ENCODE results near the gene DENND4A. TPM values are rescaled to one million over a fixed set of nuclear protein-coding genes. Genes with fewer than 3 reads are reported as not detected.

The DENND4A gene
- total and polyA plus RNA-seq, 8 donors: 20.6 to 26.3 (median 23.7) TPM

- intact Hi-C loops (cut with DNase I): no loop called here
- Histone ChIP-seq H3K36me3 (peaks cover 0 to 6% of the 10 kb centered on the region in 2 donors), H3K4me1 (peaks cover 0 to 19% of the 10 kb centered on the region in 2 donors), H3K9me3 (no peaks in the 10 kb centered on the region), H3K4me3 (no peak overlapping the region), H3K27me3 (no peaks in the 10 kb centered on the region), H3K27ac (no peak overlapping the region)
- TF ChIP-seq, protein P1, sequence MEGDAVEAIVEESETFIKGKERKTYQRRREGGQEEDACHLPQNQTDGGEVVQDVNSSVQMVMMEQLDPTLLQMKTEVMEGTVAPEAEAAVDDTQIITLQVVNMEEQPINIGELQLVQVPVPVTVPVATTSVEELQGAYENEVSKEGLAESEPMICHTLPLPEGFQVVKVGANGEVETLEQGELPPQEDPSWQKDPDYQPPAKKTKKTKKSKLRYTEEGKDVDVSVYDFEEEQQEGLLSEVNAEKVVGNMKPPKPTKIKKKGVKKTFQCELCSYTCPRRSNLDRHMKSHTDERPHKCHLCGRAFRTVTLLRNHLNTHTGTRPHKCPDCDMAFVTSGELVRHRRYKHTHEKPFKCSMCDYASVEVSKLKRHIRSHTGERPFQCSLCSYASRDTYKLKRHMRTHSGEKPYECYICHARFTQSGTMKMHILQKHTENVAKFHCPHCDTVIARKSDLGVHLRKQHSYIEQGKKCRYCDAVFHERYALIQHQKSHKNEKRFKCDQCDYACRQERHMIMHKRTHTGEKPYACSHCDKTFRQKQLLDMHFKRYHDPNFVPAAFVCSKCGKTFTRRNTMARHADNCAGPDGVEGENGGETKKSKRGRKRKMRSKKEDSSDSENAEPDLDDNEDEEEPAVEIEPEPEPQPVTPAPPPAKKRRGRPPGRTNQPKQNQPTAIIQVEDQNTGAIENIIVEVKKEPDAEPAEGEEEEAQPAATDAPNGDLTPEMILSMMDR (IDR thresholded peaks at IDR 0.05): no peak
- ATAC-seq (no peak), DNase-seq (no peak)
These were observed 29.7 kb downstream of the DENND4A start for GRCh38 chr15:65762399-65762798.

- no peaks in the 10 kb centered on the region for H3K27me3 ChIP-seq
- intact Hi-C loops (cut with DNase I): no loop called here
- TF ChIP-seq, protein P1 (IDR thresholded peaks at IDR 0.05): no peak
- ATAC-seq (no peak), DNase-seq (no peak)
- H3K27ac ChIP-seq: no peak overlapping the region
- H3K9me3 ChIP-seq: no peaks in the 10 kb centered on the region
- H3K36me3 ChIP-seq: peaks cover 0 to 11% of the 10 kb centered on the region in 2 donors
- no peak overlapping the region for H3K4me3 ChIP-seq
- H3K4me1 ChIP-seq: peaks cover 0 to 9% of the 10 kb centered on the region in 2 donors
These were observed 30.7 kb downstream of the DENND4A start for GRCh38 chr15:65761210-65761926.

DNA sequence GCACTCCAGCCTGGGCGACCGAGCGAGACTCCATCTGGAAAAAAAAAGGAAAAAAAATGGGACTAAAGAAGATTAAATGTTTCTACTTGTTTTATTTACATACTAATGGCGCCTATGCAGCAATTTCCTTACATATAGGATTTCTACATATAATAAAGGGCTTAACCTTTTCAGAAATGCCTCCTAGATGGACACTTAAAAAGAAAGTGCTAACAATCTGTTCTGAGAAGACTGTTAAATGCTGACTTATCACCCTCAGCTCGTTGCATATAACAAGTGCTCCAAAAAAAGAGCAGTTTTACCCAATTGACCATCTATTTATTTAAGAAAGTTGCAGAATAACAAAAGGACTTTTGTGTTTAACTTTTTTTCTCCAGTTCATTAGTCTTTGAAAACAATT lies 32.7 kb downstream of the DENND4A start:
- Histone ChIP-seq H3K4me1 (peaks cover 0 to 5% of the 10 kb centered on the region in 2 donors), H3K4me3 (no peak overlapping the region), H3K27me3 (no peaks in the 10 kb centered on the region), H3K9me3 (no peaks in the 10 kb centered on the region), H3K27ac (no peak overlapping the region), H3K36me3 (peaks cover 0 to 26% of the 10 kb centered on the region in 2 donors)
- ATAC-seq (no peak), DNase-seq (no peak)
- intact Hi-C loops (cut with DNase I): no loop called here
- TF ChIP-seq, protein P1 (IDR thresholded peaks at IDR 0.05): no peak

DNA sequence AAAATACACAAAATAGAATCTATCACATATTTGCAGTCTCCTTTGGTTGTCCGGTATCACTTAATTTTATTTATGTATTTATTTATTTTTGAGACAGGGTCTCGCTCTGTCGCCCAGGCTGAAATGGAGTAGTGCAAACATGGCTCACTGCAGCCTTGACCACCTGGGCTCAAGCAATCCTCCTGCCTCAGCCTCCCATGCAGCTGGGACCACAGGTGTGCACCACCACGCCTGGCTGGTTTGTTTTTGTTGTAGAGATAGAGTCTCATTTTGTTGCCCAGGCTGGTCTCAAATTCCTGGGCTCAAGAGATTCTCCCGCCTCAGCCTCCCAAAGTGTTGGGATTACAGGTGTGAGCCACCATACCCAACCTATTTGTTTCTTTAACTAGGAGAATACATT lies 33.9 kb downstream of the DENND4A start:
- H3K9me3 ChIP-seq: no peaks in the 10 kb centered on the region
- intact Hi-C loops (cut with DNase I): no loop called here
- ATAC-seq (no peak), DNase-seq (no peak)
- H3K4me3 ChIP-seq: no peak overlapping the region
- TF ChIP-seq, protein P1 (IDR thresholded peaks at IDR 0.05): no peak
- H3K4me1 ChIP-seq: peaks cover 0 to 5% of the 10 kb centered on the region in 2 donors
- H3K36me3 ChIP-seq: peaks cover 0 to 26% of the 10 kb centered on the region in 2 donors
- no peaks in the 10 kb centered on the region for H3K27me3 ChIP-seq
- H3K27ac ChIP-seq: no peak overlapping the region

DNA sequence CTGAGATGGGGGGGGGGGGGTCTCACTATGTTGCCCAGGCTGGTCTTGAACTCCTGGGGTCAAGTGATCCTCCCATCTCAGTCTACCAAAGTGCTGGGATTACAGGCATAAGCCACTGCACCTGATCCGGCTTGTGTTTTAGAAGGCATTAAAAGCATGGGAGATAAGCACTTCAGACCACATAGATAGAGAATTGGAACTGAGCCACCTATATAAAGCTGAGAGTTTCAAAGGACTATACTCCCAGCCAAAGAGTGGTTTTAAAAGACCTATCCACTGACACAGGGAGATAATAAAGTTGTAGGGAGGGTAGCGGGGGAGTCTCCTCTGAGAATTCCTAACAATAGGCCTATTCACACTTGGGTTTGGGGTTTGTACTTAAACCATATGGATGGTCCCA lies 34.8 kb downstream of the DENND4A start:
- Histone ChIP-seq H3K27me3 (no peaks in the 10 kb centered on the region), H3K36me3 (peaks cover 0 to 26% of the 10 kb centered on the region in 2 donors), H3K27ac (no peak overlapping the region), H3K9me3 (no peaks in the 10 kb centered on the region), H3K4me3 (no peak overlapping the region), H3K4me1 (peaks cover 0 to 5% of the 10 kb centered on the region in 2 donors)
- intact Hi-C loops (cut with DNase I): no loop called here
- no peak for DNase-seq
- no peak for ATAC-seq
- TF ChIP-seq, protein P1 (IDR thresholded peaks at IDR 0.05): no peak

Data from left lung (tissue), 10 donors.